H1 (cell line): ENCODE measurements around the gene TTC28. TPM values are rescaled to one million over a fixed set of nuclear protein-coding genes. Genes with fewer than 3 reads are reported as not detected.

ENCODE experiments used
- NANOG ChIP-seq: IDR thresholded peaks from 2 replicates; pipeline ENCODE4 v1.6.1; 2011; ENCODE audit warnings: low read length, low read depth, mild to moderate bottlenecking, inconsistent platforms; ENCODE audit not compliant: insufficient read depth, poor library complexity, severe bottlenecking
- RFX5 ChIP-seq: IDR thresholded peaks from 2 replicates; pipeline ENCODE4 v1.6.1; 2011; ENCODE audit warnings: low read depth, low read length, improper control_type of control experiment, borderline replicate concordance
- polyA plus RNA-seq, 7 experiments: library from polyadenylated mRNA; depleted of rRNA in 3 of 7; stranded (reverse) in 5 of 7; unstranded in 2 of 7; fragments of >200 nt in 5 of 7; fragments of 200-250 nt in 2 of 7; gene quantifications; 1 replicate in 5 of 7; 2 replicates in 1 of 7; 4 replicates in 1 of 7; pipeline versions ENCODE4 v1.2.1 to v1.2.3, GENCODE V29; 2011 to 2013; ENCODE audit warnings: missing spikeins in 2 of 7, mixed read lengths in 2 of 7
- total RNA-seq: library from RNA; stranded (reverse); fragmentation: NEBNext Ultra II Directional; extraction: Animal tissue kit (Norgen Biotek cat#: 25700); gene quantifications from 2 replicates; pipeline ENCODE4 v1.2.1, GENCODE V29; 2021
- TF ChIP-seq, protein P1 (sequence below): fragments of 300-600 bp; sonication (generic); IDR thresholded peaks from 2 replicates; pipeline ENCODE4 v1.7.1; 2012; ENCODE audit warnings: low read length, moderate library complexity, mild to moderate bottlenecking, inconsistent platforms; ENCODE audit not compliant: insufficient replicate concordance

TTC28 gene
- total and polyA plus RNA-seq, 2 of the 8 experiments (the other 6 are each of a cell fraction or from before 2014, with no cell fraction given): 2.6 to 12.6 TPM

GRCh38 chr22:28147401-28147800 is 532.2 kb downstream of the TTC28 start (continued):
- TF ChIP-seq, protein P1, sequence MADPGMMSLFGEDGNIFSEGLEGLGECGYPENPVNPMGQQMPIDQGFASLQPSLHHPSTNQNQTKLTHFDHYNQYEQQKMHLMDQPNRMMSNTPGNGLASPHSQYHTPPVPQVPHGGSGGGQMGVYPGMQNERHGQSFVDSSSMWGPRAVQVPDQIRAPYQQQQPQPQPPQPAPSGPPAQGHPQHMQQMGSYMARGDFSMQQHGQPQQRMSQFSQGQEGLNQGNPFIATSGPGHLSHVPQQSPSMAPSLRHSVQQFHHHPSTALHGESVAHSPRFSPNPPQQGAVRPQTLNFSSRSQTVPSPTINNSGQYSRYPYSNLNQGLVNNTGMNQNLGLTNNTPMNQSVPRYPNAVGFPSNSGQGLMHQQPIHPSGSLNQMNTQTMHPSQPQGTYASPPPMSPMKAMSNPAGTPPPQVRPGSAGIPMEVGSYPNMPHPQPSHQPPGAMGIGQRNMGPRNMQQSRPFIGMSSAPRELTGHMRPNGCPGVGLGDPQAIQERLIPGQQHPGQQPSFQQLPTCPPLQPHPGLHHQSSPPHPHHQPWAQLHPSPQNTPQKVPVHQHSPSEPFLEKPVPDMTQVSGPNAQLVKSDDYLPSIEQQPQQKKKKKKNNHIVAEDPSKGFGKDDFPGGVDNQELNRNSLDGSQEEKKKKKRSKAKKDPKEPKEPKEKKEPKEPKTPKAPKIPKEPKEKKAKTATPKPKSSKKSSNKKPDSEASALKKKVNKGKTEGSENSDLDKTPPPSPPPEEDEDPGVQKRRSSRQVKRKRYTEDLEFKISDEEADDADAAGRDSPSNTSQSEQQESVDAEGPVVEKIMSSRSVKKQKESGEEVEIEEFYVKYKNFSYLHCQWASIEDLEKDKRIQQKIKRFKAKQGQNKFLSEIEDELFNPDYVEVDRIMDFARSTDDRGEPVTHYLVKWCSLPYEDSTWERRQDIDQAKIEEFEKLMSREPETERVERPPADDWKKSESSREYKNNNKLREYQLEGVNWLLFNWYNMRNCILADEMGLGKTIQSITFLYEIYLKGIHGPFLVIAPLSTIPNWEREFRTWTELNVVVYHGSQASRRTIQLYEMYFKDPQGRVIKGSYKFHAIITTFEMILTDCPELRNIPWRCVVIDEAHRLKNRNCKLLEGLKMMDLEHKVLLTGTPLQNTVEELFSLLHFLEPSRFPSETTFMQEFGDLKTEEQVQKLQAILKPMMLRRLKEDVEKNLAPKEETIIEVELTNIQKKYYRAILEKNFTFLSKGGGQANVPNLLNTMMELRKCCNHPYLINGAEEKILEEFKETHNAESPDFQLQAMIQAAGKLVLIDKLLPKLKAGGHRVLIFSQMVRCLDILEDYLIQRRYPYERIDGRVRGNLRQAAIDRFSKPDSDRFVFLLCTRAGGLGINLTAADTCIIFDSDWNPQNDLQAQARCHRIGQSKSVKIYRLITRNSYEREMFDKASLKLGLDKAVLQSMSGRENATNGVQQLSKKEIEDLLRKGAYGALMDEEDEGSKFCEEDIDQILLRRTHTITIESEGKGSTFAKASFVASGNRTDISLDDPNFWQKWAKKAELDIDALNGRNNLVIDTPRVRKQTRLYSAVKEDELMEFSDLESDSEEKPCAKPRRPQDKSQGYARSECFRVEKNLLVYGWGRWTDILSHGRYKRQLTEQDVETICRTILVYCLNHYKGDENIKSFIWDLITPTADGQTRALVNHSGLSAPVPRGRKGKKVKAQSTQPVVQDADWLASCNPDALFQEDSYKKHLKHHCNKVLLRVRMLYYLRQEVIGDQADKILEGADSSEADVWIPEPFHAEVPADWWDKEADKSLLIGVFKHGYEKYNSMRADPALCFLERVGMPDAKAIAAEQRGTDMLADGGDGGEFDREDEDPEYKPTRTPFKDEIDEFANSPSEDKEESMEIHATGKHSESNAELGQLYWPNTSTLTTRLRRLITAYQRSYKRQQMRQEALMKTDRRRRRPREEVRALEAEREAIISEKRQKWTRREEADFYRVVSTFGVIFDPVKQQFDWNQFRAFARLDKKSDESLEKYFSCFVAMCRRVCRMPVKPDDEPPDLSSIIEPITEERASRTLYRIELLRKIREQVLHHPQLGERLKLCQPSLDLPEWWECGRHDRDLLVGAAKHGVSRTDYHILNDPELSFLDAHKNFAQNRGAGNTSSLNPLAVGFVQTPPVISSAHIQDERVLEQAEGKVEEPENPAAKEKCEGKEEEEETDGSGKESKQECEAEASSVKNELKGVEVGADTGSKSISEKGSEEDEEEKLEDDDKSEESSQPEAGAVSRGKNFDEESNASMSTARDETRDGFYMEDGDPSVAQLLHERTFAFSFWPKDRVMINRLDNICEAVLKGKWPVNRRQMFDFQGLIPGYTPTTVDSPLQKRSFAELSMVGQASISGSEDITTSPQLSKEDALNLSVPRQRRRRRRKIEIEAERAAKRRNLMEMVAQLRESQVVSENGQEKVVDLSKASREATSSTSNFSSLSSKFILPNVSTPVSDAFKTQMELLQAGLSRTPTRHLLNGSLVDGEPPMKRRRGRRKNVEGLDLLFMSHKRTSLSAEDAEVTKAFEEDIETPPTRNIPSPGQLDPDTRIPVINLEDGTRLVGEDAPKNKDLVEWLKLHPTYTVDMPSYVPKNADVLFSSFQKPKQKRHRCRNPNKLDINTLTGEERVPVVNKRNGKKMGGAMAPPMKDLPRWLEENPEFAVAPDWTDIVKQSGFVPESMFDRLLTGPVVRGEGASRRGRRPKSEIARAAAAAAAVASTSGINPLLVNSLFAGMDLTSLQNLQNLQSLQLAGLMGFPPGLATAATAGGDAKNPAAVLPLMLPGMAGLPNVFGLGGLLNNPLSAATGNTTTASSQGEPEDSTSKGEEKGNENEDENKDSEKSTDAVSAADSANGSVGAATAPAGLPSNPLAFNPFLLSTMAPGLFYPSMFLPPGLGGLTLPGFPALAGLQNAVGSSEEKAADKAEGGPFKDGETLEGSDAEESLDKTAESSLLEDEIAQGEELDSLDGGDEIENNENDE: no peak
- TF ChIP-seq RFX5 (no peak), NANOG (no peak)
- TF ChIP-seq, all 59 proteins: peak for 0
